M059J (cell line): ENCODE data around the gene HEY2. TPM values are rescaled to one million over a fixed set of nuclear protein-coding genes. Genes with fewer than 3 reads are reported as not detected.
"Not testable (repeated sequence)": the region's sequence is repeated elsewhere in the genome, so short reads cannot be mapped to it uniquely, and the experiment has no call there.

Experiments
- DNase-seq: peaks from one replicate; pipeline ENCODE4 v3.0.0-alpha.2; 2012; ENCODE audit warnings: low read depth
- total RNA-seq: library from RNA; depleted of rRNA; stranded (reverse); fragments of >200 nt; shearing (Covaris generic); gene quantifications from 2 replicates; pipeline ENCODE4 v1.2.3, GENCODE V29; 2014; rRNA removed

Gene HEY2
- total RNA-seq: not detected in 2 replicates

GRCh38 chr6:125749173-125749864, at the start of gene HEY2:
Gene HEY2 (plus strand): TSS chr6:125749632. CDS start chr6:125749777, 145 bp downstream.
- DNase-seq: peak; percentile 86

GRCh38 chr6:125700581-125701353, 48.7 kb upstream of the HEY2 start:
- DNase-seq: no peak

GRCh38 chr6:125701354-125701668, 48.1 kb upstream of the HEY2 start:
- DNase-seq: no peak

GRCh38 chr6:125703882-125704281, 45.5 kb upstream of the HEY2 start:
- DNase-seq: not testable (repeated sequence)

- DNase-seq: no peak
Observed at GRCh38 chr6:125707615-125708243, 41.7 kb upstream of the HEY2 start.

- no peak for DNase-seq
Observed at GRCh38 chr6:125711013-125711675, 38.3 kb upstream of the HEY2 start.

GRCh38 chr6:125714441-125715090, 34.9 kb upstream of the HEY2 start:
- no peak for DNase-seq

- DNase-seq: no peak
Observed at GRCh38 chr6:125717120-125717731, 32.2 kb upstream of the HEY2 start.

GRCh38 chr6:125718109-125718508, 31.3 kb upstream of the HEY2 start:
- no peak for DNase-seq

- DNase-seq: no peak
Observed at GRCh38 chr6:125722886-125723285, 26.5 kb upstream of the HEY2 start.

GRCh38 chr6:125727216-125727615, 22.2 kb upstream of the HEY2 start:
- no peak for DNase-seq

- DNase-seq: no peak
Observed at GRCh38 chr6:125728739-125729138, 20.7 kb upstream of the HEY2 start.

GRCh38 chr6:125729983-125730382, 19.4 kb upstream of the HEY2 start:
- no peak for DNase-seq

- DNase-seq: no peak
Observed at GRCh38 chr6:125732398-125732797, 17.0 kb upstream of the HEY2 start.

GRCh38 chr6:125733516-125734300, 15.7 kb upstream of the HEY2 start:
- no peak for DNase-seq

GRCh38 chr6:125738276-125738675, 11.2 kb upstream of the HEY2 start:
- no peak for DNase-seq

- DNase-seq: no peak
Observed at GRCh38 chr6:125739364-125739763, 10.1 kb upstream of the HEY2 start.

GRCh38 chr6:125741336-125741735, 8.1 kb upstream of the HEY2 start:
- no peak for DNase-seq

GRCh38 chr6:125742024-125742423, 7.4 kb upstream of the HEY2 start:
- DNase-seq: no peak

GRCh38 chr6:125742464-125743120, 6.8 kb upstream of the HEY2 start:
- DNase-seq: no peak
